Medulla oblongata (tissue), 1 donor: Measurements from ENCODE around the gene CELSR1.

Experiments
- DNase-seq: peaks from one replicate; pipeline ENCODE4 v3.0.0-alpha.2; 2015; ENCODE audit errors: extremely low spot score

Gene CELSR1

GRCh38 chr22:46574993-46575910 is 37.8 kb upstream of the CELSR1 start:
- no peak for DNase-seq

- no peak for DNase-seq
These were observed 37.1 kb upstream of the CELSR1 start for GRCh38 chr22:46574438-46574992.

- no peak for DNase-seq
These were observed 36.5 kb upstream of the CELSR1 start for GRCh38 chr22:46573781-46574437.

GRCh38 chr22:46572911-46573780 is 35.7 kb upstream of the CELSR1 start:
- no peak for DNase-seq

GRCh38 chr22:46571642-46572250 is 34.3 kb upstream of the CELSR1 start:
- no peak for DNase-seq

- DNase-seq = no peak
These were observed 32.7 kb upstream of the CELSR1 start for GRCh38 chr22:46569848-46570695.

- DNase-seq = no peak
These were observed 31.8 kb upstream of the CELSR1 start for GRCh38 chr22:46569055-46569847.

GRCh38 chr22:46568102-46568809 is 30.8 kb upstream of the CELSR1 start:
- no peak for DNase-seq

GRCh38 chr22:46567471-46567870 is 30.1 kb upstream of the CELSR1 start:
- DNase-seq = no peak

- no peak for DNase-seq
These were observed 26.8 kb upstream of the CELSR1 start for GRCh38 chr22:46564084-46564714.

GRCh38 chr22:46563381-46564083 is 26.1 kb upstream of the CELSR1 start:
- peak; percentile 55 for DNase-seq

GRCh38 chr22:46561435-46561905 is 24.1 kb upstream of the CELSR1 start:
- no peak for DNase-seq

- no peak for DNase-seq
These were observed 23.4 kb upstream of the CELSR1 start for GRCh38 chr22:46560696-46561295.

GRCh38 chr22:46557736-46558480 is 20.5 kb upstream of the CELSR1 start:
- no peak for DNase-seq

GRCh38 chr22:46556775-46557174 is 19.4 kb upstream of the CELSR1 start:
- DNase-seq = no peak

GRCh38 chr22:46553189-46553588 is 15.8 kb upstream of the CELSR1 start:
- DNase-seq = no peak

- DNase-seq = no peak
These were observed 14.6 kb upstream of the CELSR1 start for GRCh38 chr22:46551996-46552395.
